T follicular helper cell (primary cell): ENCODE results near the gene ARAP1.

Source experiments
- DNase-seq: peaks from one replicate; pipeline ENCODE4 v3.0.0-alpha.2; 2020; ENCODE audit warnings: low read depth

The ARAP1 gene

GRCh38 chr11:72762641-72763304 lies 10.6 kb upstream of the ARAP1 start:
- no peak for DNase-seq

- no peak for DNase-seq
Measured at GRCh38 chr11:72760539-72761405, 8.6 kb upstream of the ARAP1 start.

GRCh38 chr11:72759468-72759985 lies 7.3 kb upstream of the ARAP1 start:
- DNase-seq = no peak

GRCh38 chr11:72758690-72759389 lies 6.6 kb upstream of the ARAP1 start:
- no peak for DNase-seq

- DNase-seq = no peak
Measured at GRCh38 chr11:72758304-72758689, 6.1 kb upstream of the ARAP1 start.

- no peak for DNase-seq
Measured at GRCh38 chr11:72755713-72756285, 3.6 kb upstream of the ARAP1 start.

- no peak for DNase-seq
Measured at GRCh38 chr11:72754544-72755155, 2.4 kb upstream of the ARAP1 start.

GRCh38 chr11:72754149-72754543 lies 1.9 kb upstream of the ARAP1 start:
- no peak for DNase-seq

- no peak for DNase-seq
Measured at GRCh38 chr11:72753341-72754148, 1.3 kb upstream of the ARAP1 start.

- no peak for DNase-seq
Measured at GRCh38 chr11:72751116-72752087, 806 bp downstream of the ARAP1 start.

GRCh38 chr11:72750556-72751115 lies 1.6 kb downstream of the ARAP1 start:
- no peak for DNase-seq

GRCh38 chr11:72750086-72750485 lies 2.1 kb downstream of the ARAP1 start:
- no peak for DNase-seq

- DNase-seq = no peak
Measured at GRCh38 chr11:72747289-72747855, 4.8 kb downstream of the ARAP1 start.

- DNase-seq = no peak
Measured at GRCh38 chr11:72746821-72747220, 5.4 kb downstream of the ARAP1 start.

GRCh38 chr11:72745925-72746550 lies 6.2 kb downstream of the ARAP1 start:
- DNase-seq = no peak

GRCh38 chr11:72745511-72745910 lies 6.7 kb downstream of the ARAP1 start:
- DNase-seq = no peak

- DNase-seq = no peak
Measured at GRCh38 chr11:72744474-72744873, 7.7 kb downstream of the ARAP1 start.
